Measurements from ENCODE around the gene HGS.

GRCh38 chr17:81648013-81648706, 35.7 kb upstream of the HGS start:
- TF ChIP-seq CTCF (IDR thresholded peaks at IDR 0.05) (no peak), POLR2A (IDR thresholded peaks at IDR 0.05) (no peak)

Measured in Peyer's patch (tissue), 4 donors.